ENCODE results near the gene MAMDC2.

The MAMDC2 gene

DNA sequence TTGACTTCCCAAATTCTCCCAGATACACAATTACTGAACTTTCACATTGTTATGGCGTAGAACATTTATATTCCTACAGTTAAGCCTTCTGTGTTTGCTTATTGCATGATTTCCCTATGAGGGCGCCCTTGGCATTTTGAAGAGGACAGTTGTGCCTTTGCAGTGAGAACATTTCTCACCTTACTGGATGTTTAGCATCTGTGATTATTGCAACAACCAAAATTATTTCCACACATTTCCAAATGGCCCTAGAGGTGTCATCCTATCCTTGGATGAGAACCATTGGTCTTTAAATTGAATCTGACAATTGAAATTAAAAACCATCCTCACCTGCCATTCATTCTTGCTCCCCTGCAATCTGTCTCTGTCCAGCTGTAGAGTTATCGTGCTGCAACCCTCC lies 104.0 kb downstream of the MAMDC2 start:
- H3K4me1 ChIP-seq (ENCODE audit: control insufficient read depth, insufficient read depth, low read length), result peaks cover 28% of the 10 kb centered on the region
- no peaks in the 10 kb centered on the region for H3K9me3 ChIP-seq (ENCODE audit: control insufficient read depth in 2 of 2, low read length in 2 of 2)
- H3K27ac ChIP-seq (ENCODE audit: low read length), result no peak overlapping the region
- no peak overlapping the region for H3K4me3 ChIP-seq (ENCODE audit: low read length in 2 of 2)
- H3K27me3 ChIP-seq (ENCODE audit: control insufficient read depth in 1 of 2, insufficient read depth in 2 of 2, low read length in 2 of 2), result no peaks in the 10 kb centered on the region
- H3K9ac ChIP-seq (ENCODE audit: low read length in 2 of 2), result no peak overlapping the region
- H3K36me3 ChIP-seq (ENCODE audit: control insufficient read depth in 2 of 2, insufficient read depth in 2 of 2, low read length in 2 of 2), result peaks cover 39 to 40% of the 10 kb centered on the region in 2 donors

DNA sequence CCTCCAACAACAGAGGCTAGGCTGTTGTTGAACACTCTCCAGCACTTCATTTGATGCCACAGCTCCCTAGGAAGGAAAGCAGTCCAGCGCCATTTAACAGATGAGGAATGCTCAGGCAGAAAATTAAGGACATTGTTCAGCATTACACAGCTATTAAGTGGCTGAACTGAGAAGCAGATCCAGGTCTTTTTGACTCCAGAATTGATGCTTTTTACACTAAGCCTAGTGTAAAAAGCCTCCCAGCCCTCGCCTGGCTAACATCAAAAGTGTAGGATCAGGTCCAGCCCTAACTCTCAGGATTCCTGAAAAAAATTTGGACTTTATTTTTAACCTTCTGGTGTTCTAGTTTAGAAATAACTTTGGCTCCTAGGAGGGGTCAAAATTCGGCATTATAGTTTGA lies 108.7 kb downstream of the MAMDC2 start:
- peak overlapping the region; percentile 46 for H3K27ac ChIP-seq (ENCODE audit: low read length)

DNA sequence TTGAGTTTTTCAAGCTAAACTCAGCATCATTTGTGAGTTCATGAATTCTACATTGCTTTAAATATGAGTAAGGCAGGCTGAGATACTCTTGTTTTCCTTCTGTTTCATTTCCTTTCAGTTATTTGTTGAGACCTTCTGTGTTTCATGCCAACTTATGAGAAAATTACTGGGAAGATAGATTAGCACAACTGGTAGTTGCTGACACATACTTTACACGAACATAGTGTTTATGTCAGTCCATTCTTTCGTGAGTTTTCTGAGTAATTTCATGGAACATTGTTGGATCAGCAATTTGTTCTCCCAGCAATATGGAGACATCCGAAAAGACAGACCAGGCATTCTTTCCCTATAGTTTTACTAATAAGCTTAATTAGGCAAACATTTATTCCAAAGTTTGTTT lies 113.1 kb downstream of the MAMDC2 start:
- Histone ChIP-seq H3K4me3 (ENCODE audit: low read length in 2 of 2) (no peak overlapping the region), H3K9me3 (ENCODE audit: control insufficient read depth in 2 of 2, low read length in 2 of 2) (no peaks in the 10 kb centered on the region), H3K27ac (ENCODE audit: low read length) (no peak overlapping the region), H3K4me1 (ENCODE audit: control insufficient read depth, insufficient read depth, low read length) (peaks cover 25% of the 10 kb centered on the region), H3K27me3 (ENCODE audit: control insufficient read depth in 1 of 2, insufficient read depth in 2 of 2, low read length in 2 of 2) (no peaks in the 10 kb centered on the region), H3K9ac (ENCODE audit: low read length in 2 of 2) (no peak overlapping the region), H3K36me3 (ENCODE audit: control insufficient read depth in 2 of 2, insufficient read depth in 2 of 2, low read length in 2 of 2) (peaks cover 5 to 12% of the 10 kb centered on the region in 2 donors)

More for the DNA sequence above, 108.7 kb downstream of the MAMDC2 start:
- no peaks in the 10 kb centered on the region for H3K27me3 ChIP-seq (ENCODE audit: control insufficient read depth in 1 of 2, insufficient read depth in 2 of 2, low read length in 2 of 2)
- no peaks in the 10 kb centered on the region for H3K9me3 ChIP-seq (ENCODE audit: control insufficient read depth in 2 of 2, low read length in 2 of 2)
- H3K36me3 ChIP-seq (ENCODE audit: control insufficient read depth in 2 of 2, insufficient read depth in 2 of 2, low read length in 2 of 2), result peaks cover 17 to 28% of the 10 kb centered on the region in 2 donors
- no peak overlapping the region for H3K9ac ChIP-seq (ENCODE audit: low read length in 2 of 2)
- H3K4me3 ChIP-seq (ENCODE audit: low read length in 2 of 2), result no peak overlapping the region
- peaks cover 28% of the 10 kb centered on the region for H3K4me1 ChIP-seq (ENCODE audit: control insufficient read depth, insufficient read depth, low read length)

DNA sequence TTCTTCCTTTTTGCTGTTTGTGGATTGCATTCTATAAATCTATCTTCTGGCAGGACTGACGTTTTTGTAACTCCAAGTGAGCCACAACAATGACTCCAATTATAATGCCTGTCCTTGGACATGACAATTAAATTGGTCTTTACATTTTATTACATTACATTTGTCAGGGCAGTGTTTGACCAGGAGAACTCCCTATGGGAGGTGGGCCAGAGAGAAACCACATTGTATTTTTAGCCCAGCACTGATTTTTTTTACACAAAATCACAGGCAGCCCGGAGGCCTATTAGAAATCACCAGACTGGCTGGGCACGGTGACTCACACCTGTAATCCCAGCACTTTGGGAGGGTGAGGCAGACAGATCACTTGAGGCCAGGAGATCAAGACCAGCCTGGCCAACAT lies 116.0 kb downstream of the MAMDC2 start:
- Histone ChIP-seq H3K9me3 (ENCODE audit: control insufficient read depth in 2 of 2, low read length in 2 of 2) (no peaks in the 10 kb centered on the region), H3K36me3 (ENCODE audit: control insufficient read depth in 2 of 2, insufficient read depth in 2 of 2, low read length in 2 of 2) (peaks cover 5 to 13% of the 10 kb centered on the region in 2 donors), H3K27ac (ENCODE audit: low read length) (no peak overlapping the region), H3K9ac (ENCODE audit: low read length in 2 of 2) (no peak overlapping the region), H3K4me3 (ENCODE audit: low read length in 2 of 2) (no peak overlapping the region), H3K4me1 (ENCODE audit: control insufficient read depth, insufficient read depth, low read length) (peaks cover 23% of the 10 kb centered on the region), H3K27me3 (ENCODE audit: control insufficient read depth in 1 of 2, insufficient read depth in 2 of 2, low read length in 2 of 2) (no peaks in the 10 kb centered on the region)

DNA sequence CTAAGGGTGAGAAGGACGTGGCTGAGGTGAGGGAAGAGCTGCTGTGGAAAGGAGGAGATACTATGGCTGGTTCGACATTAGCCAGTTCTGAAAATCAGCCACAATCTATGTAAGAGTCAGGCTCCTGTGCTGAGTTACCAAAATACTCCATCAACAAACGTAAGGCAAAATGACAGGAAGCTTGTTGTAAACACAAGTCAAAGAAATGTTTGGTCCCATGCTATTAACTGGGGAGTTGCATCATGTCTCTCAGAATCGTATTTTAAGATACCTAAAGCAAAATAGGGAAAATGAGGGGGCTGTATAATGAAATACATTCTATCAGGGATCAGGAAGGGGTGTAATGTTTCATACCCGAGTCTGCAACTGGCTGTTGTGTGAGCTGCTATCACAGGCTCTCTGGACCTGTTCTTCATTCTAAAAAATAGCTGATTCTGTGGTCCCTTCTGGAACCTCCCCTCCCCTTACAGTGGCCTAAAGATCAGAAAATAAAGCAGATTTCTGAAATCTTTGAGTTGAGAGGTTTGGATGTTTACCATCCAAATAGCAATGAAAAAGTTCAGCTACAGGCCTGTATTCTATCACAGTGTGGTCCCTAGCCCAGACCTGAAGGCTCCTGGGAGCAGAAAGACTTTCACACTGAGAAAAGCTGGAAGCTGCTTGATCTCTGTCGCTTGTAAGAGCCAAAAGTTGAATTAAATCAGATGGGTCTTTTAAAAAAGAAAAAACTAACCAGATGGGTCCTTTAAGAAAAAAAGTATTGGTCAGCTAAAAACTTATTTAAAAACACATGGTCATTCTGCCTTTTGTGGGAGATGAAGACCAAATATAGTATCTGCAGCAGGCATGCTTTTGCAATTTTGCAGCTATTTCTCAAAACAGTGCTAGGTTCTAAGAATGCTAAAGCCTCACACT lies 117.3 kb downstream of the MAMDC2 start:
- Histone ChIP-seq H3K27me3 (ENCODE audit: control insufficient read depth in 1 of 2, insufficient read depth in 2 of 2, low read length in 2 of 2) (no peaks in the 10 kb centered on the region), H3K27ac (ENCODE audit: low read length) (peak overlapping the region; percentile 46), H3K9me3 (ENCODE audit: control insufficient read depth in 2 of 2, low read length in 2 of 2) (no peaks in the 10 kb centered on the region), H3K4me3 (ENCODE audit: low read length in 2 of 2) (peak overlapping the region in 1 of 2 donors; percentile 2), H3K9ac (ENCODE audit: low read length in 2 of 2) (peak overlapping the region; percentile 2 to 6), H3K36me3 (ENCODE audit: control insufficient read depth in 2 of 2, insufficient read depth in 2 of 2, low read length in 2 of 2) (peaks cover 6 to 10% of the 10 kb centered on the region in 2 donors), H3K4me1 (ENCODE audit: control insufficient read depth, insufficient read depth, low read length) (peaks cover 23% of the 10 kb centered on the region)

DNA sequence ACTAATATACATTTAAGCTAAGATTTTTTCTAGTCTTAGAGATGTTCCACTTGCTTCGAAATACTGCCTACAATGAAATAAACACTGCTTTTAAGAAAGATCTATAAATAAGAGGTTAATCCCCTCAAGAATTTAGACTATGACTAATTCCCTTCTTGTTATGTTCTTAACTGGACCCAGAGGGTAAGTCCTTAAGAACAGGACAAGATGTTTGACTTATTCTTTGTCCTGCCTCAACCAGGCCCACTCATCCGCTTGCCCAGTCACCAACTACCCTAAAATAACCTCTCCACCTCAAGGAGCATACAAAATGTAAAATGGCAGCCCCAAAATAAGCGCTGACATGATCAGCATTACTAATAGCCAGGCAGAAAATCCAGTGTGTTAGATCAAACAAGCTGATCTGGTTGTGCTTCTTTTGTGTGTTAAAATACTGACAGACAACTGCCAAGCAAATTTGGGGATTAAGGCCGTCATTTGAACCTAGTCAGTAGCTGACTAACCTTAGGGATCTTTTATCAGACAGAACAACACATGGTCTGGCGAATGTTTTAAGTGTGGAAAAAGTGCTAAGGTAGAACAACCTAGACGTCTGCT lies 121.5 kb downstream of the MAMDC2 start:
- Histone ChIP-seq H3K27ac (ENCODE audit: low read length) (no peak overlapping the region), H3K27me3 (ENCODE audit: control insufficient read depth in 1 of 2, insufficient read depth in 2 of 2, low read length in 2 of 2) (no peaks in the 10 kb centered on the region), H3K4me3 (ENCODE audit: low read length in 2 of 2) (no peak overlapping the region), H3K9ac (ENCODE audit: low read length in 2 of 2) (no peak overlapping the region), H3K9me3 (ENCODE audit: control insufficient read depth in 2 of 2, low read length in 2 of 2) (no peaks in the 10 kb centered on the region), H3K4me1 (ENCODE audit: control insufficient read depth, insufficient read depth, low read length) (peaks cover 14% of the 10 kb centered on the region), H3K36me3 (ENCODE audit: control insufficient read depth in 2 of 2, insufficient read depth in 2 of 2, low read length in 2 of 2) (peaks cover 15 to 17% of the 10 kb centered on the region in 2 donors)

DNA sequence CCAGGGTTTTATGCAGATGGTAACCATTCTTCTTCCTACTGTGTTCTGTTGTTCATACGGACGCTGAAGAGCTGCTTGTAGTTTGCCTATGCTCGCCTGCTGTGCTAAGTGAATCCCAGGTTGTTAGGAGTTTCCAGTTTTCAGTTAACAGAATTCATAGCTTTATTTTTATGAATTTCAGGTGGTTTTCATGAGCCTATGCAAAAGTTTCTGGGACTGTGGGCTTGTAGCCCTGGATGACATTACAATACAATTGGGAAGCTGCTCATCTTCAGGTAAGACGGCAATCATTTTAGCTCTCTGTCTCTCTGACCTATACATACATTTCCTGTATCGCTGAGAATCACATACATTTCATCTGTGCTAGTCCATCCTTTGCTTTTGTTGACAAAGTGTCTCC lies 124.9 kb downstream of the MAMDC2 start:
- no peaks in the 10 kb centered on the region for H3K4me1 ChIP-seq (ENCODE audit: control insufficient read depth, insufficient read depth, low read length)
- H3K9ac ChIP-seq (ENCODE audit: low read length in 2 of 2), result no peak overlapping the region
- H3K9me3 ChIP-seq (ENCODE audit: control insufficient read depth in 2 of 2, low read length in 2 of 2), result no peaks in the 10 kb centered on the region
- no peak overlapping the region for H3K27ac ChIP-seq (ENCODE audit: low read length)
- H3K27me3 ChIP-seq (ENCODE audit: control insufficient read depth in 1 of 2, insufficient read depth in 2 of 2, low read length in 2 of 2), result no peaks in the 10 kb centered on the region
- peaks cover 37 to 39% of the 10 kb centered on the region in 2 donors for H3K36me3 ChIP-seq (ENCODE audit: control insufficient read depth in 2 of 2, insufficient read depth in 2 of 2, low read length in 2 of 2)
- H3K4me3 ChIP-seq (ENCODE audit: low read length in 2 of 2), result no peak overlapping the region

DNA sequence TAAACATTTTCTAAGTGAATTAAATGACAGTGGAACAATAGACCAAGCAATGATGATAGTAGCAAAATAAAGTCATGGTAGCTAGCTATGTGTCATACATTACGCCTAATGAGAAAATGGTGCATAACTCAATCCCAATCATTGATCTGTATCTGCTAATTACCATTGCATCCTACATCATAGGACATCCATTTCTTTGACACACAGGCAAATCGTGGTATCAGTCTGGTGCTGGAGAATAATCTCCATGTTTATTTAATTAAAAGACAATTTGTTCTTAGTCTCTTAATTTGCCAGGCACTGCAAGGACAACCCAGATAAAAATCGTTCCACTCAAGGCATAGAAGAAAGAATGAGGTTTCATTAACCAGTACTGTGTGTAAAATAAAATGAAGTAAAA lies 125.6 kb downstream of the MAMDC2 start:
- no peaks in the 10 kb centered on the region for H3K4me1 ChIP-seq (ENCODE audit: control insufficient read depth, insufficient read depth, low read length)
- H3K27me3 ChIP-seq (ENCODE audit: control insufficient read depth in 1 of 2, insufficient read depth in 2 of 2, low read length in 2 of 2), result no peaks in the 10 kb centered on the region
- H3K4me3 ChIP-seq (ENCODE audit: low read length in 2 of 2), result no peak overlapping the region
- peaks cover 40% of the 10 kb centered on the region in 2 donors for H3K36me3 ChIP-seq (ENCODE audit: control insufficient read depth in 2 of 2, insufficient read depth in 2 of 2, low read length in 2 of 2)
- no peaks in the 10 kb centered on the region for H3K9me3 ChIP-seq (ENCODE audit: control insufficient read depth in 2 of 2, low read length in 2 of 2)
- no peak overlapping the region for H3K9ac ChIP-seq (ENCODE audit: low read length in 2 of 2)
- H3K27ac ChIP-seq (ENCODE audit: low read length), result no peak overlapping the region

DNA sequence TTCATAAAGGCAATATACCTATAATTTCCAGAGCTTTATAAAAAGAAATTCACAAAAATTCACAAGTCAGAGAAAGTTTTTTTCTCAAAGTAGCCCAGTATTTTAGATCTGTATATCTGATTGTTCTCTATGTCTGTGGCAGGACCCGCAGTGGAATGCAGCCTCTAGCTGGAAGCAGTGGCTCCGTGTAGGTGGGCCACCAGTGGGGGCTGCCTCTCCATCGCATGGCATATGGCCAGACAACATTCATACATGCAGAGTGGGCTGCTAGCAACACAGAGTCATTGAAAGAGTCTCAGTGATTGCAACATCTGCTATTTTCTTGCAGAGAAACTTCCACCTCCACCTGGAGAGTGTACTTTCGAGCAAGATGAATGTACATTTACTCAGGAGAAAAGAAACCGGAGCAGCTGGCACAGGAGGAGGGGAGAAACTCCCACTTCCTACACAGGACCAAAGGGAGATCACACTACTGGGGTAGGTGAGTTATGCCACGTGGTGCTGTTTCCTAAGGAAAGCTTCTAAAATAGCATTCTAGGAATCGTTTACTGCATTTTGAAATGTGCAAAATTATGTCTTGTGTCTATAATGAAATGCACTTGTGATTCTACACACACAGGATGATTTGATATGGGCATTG lies 126.6 kb downstream of the MAMDC2 start:
- Histone ChIP-seq H3K4me3 (ENCODE audit: low read length in 2 of 2) (no peak overlapping the region), H3K4me1 (ENCODE audit: control insufficient read depth, insufficient read depth, low read length) (no peaks in the 10 kb centered on the region), H3K9ac (ENCODE audit: low read length in 2 of 2) (no peak overlapping the region), H3K36me3 (ENCODE audit: control insufficient read depth in 2 of 2, insufficient read depth in 2 of 2, low read length in 2 of 2) (peaks cover 36 to 41% of the 10 kb centered on the region in 2 donors), H3K9me3 (ENCODE audit: control insufficient read depth in 2 of 2, low read length in 2 of 2) (no peaks in the 10 kb centered on the region), H3K27ac (ENCODE audit: low read length) (no peak overlapping the region), H3K27me3 (ENCODE audit: control insufficient read depth in 1 of 2, insufficient read depth in 2 of 2, low read length in 2 of 2) (no peaks in the 10 kb centered on the region)

DNA sequence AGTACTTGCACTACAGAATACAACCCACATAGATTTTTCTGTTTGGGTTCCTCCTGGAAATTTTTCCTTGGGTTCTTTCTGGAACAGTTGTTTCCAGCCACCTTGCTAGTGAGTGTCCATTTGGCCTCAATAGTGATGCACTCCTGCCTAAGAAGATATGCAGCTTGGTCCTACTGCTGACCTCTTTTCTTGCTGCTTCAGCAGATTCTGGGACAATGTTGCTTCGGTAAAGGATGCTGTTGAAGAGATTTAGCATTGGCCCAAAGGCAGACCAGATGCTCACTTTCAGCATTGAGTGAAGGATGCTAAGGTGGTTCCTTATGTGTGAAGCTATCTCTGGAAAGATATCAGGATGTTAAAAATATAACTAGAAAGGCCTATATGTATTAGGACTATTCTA lies 128.9 kb downstream of the MAMDC2 start:
- no peaks in the 10 kb centered on the region for H3K9me3 ChIP-seq (ENCODE audit: control insufficient read depth in 2 of 2, low read length in 2 of 2)
- H3K4me3 ChIP-seq (ENCODE audit: low read length in 2 of 2), result no peak overlapping the region
- H3K9ac ChIP-seq (ENCODE audit: low read length in 2 of 2), result no peak overlapping the region
- H3K4me1 ChIP-seq (ENCODE audit: control insufficient read depth, insufficient read depth, low read length), result no peaks in the 10 kb centered on the region
- peaks cover 50 to 52% of the 10 kb centered on the region in 2 donors for H3K36me3 ChIP-seq (ENCODE audit: control insufficient read depth in 2 of 2, insufficient read depth in 2 of 2, low read length in 2 of 2)
- H3K27ac ChIP-seq (ENCODE audit: low read length), result no peak overlapping the region
- H3K27me3 ChIP-seq (ENCODE audit: control insufficient read depth in 1 of 2, insufficient read depth in 2 of 2, low read length in 2 of 2), result no peaks in the 10 kb centered on the region
